ENCODE results near the gene XIRP1. TPM values are rescaled to one million over a fixed set of nuclear protein-coding genes. Genes with fewer than 3 reads are reported as not detected.

The XIRP1 gene
- total RNA-seq, 1 donor from 2014 or later = not detected

- Mint-ChIP-seq H3K4me3 (ENCODE audit: low read depth) (no peak overlapping the region), H3K27ac (peak overlapping the region; percentile 59), H3K9me3 (ENCODE audit: low read depth) (no peaks in the 10 kb centered on the region), H3K27me3 (no peaks in the 10 kb centered on the region), H3K4me1 (ENCODE audit: low read depth) (peaks cover 62% of the 10 kb centered on the region), H3K36me3 (ENCODE audit: insufficient read depth) (peaks cover 3% of the 10 kb centered on the region)
- TF ChIP-seq CTCF (IDR thresholded peaks at IDR 0.05; ENCODE audit: unreplicated experiment) = no peak
- no peak for DNase-seq (ENCODE audit: low spot score, unreplicated experiment)
Measured at GRCh38 chr3:39148435-39149058, 43.8 kb downstream of the XIRP1 start.

- Mint-ChIP-seq H3K4me3 (ENCODE audit: low read depth) (no peak overlapping the region), H3K27ac (peak overlapping the region; percentile 59), H3K9me3 (ENCODE audit: low read depth) (no peaks in the 10 kb centered on the region), H3K4me1 (ENCODE audit: low read depth) (peaks cover 62% of the 10 kb centered on the region), H3K27me3 (no peaks in the 10 kb centered on the region), H3K36me3 (ENCODE audit: insufficient read depth) (peaks cover 3% of the 10 kb centered on the region)
- no peak for DNase-seq (ENCODE audit: low spot score, unreplicated experiment)
- no peak for TF ChIP-seq CTCF (IDR thresholded peaks at IDR 0.05; ENCODE audit: unreplicated experiment)
Measured at GRCh38 chr3:39147711-39148434, 44.5 kb downstream of the XIRP1 start.

- no peak for DNase-seq (ENCODE audit: low spot score, unreplicated experiment)
- Mint-ChIP-seq H3K27me3 (no peaks in the 10 kb centered on the region), H3K4me3 (ENCODE audit: low read depth) (no peak overlapping the region)
Measured at GRCh38 chr3:39146611-39147591, 45.5 kb downstream of the XIRP1 start.

GRCh38 chr3:39146083-39146501, 46.3 kb downstream of the XIRP1 start:
- DNase-seq (ENCODE audit: low spot score, unreplicated experiment) = no peak

More at GRCh38 chr3:39146611-39147591, 45.5 kb downstream of the XIRP1 start:
- peaks cover 6% of the 10 kb centered on the region for H3K36me3 Mint-ChIP-seq (ENCODE audit: insufficient read depth)
- peak overlapping the region; percentile 81 for H3K27ac Mint-ChIP-seq
- no peak for TF ChIP-seq CTCF (IDR thresholded peaks at IDR 0.05; ENCODE audit: unreplicated experiment)
- peaks cover 55% of the 10 kb centered on the region for H3K4me1 Mint-ChIP-seq (ENCODE audit: low read depth)
- no peaks in the 10 kb centered on the region for H3K9me3 Mint-ChIP-seq (ENCODE audit: low read depth)

More at GRCh38 chr3:39146083-39146501, 46.3 kb downstream of the XIRP1 start:
- Mint-ChIP-seq H3K27ac (no peak overlapping the region), H3K9me3 (ENCODE audit: low read depth) (no peaks in the 10 kb centered on the region), H3K27me3 (no peaks in the 10 kb centered on the region), H3K4me3 (ENCODE audit: low read depth) (no peak overlapping the region), H3K4me1 (ENCODE audit: low read depth) (peaks cover 55% of the 10 kb centered on the region), H3K36me3 (ENCODE audit: insufficient read depth) (peaks cover 6% of the 10 kb centered on the region)
- no peak for TF ChIP-seq CTCF (IDR thresholded peaks at IDR 0.05; ENCODE audit: unreplicated experiment)
